DOHH2 (cell line): ENCODE results near the gene BCL2.

ENCODE experiments used
- EZH2phosphoT487 ChIP-seq: fragments of 200-600 bp; sonication (generic); IDR thresholded peaks from 2 replicates; pipeline ENCODE4 v1.6.1; 2017; ENCODE audit warnings: borderline replicate concordance, mild to moderate bottlenecking, antibody characterized with exemption, low read length, moderate library complexity, mixed read lengths
- TF ChIP-seq, protein P1 (sequence below): fragments of 200-600 bp; sonication (generic); IDR thresholded peaks from one replicate; pipeline ENCODE4 v1.5.1; 2014; ENCODE audit warnings: antibody characterized with exemption, mild to moderate bottlenecking, low read depth, low read length; ENCODE audit not compliant: poor library complexity, severe bottlenecking

DNA sequence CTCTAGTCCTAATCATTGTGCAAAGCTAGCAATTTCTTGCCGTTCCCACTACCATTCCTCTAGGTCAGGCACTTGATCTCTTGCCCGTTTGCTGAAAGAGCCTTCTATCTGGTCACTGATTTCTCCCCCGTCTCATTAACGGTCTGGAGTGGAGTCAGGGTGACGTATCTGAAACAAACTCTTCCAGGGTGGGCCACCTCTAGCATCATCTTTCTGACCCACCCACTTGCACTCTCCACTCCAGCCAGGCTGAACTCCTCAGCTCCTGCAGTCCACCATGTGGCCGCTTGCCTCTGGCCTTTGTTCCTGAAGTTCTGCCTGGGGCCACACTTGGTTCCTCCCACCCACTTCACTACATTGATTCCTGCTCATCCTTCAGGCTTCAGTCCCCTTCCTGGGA lies 13.3 kb downstream of the BCL2 start:
- TF ChIP-seq, protein P1, sequence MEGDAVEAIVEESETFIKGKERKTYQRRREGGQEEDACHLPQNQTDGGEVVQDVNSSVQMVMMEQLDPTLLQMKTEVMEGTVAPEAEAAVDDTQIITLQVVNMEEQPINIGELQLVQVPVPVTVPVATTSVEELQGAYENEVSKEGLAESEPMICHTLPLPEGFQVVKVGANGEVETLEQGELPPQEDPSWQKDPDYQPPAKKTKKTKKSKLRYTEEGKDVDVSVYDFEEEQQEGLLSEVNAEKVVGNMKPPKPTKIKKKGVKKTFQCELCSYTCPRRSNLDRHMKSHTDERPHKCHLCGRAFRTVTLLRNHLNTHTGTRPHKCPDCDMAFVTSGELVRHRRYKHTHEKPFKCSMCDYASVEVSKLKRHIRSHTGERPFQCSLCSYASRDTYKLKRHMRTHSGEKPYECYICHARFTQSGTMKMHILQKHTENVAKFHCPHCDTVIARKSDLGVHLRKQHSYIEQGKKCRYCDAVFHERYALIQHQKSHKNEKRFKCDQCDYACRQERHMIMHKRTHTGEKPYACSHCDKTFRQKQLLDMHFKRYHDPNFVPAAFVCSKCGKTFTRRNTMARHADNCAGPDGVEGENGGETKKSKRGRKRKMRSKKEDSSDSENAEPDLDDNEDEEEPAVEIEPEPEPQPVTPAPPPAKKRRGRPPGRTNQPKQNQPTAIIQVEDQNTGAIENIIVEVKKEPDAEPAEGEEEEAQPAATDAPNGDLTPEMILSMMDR, result no peak
- no peak for TF ChIP-seq EZH2phosphoT487
